Measurements from ENCODE around the gene KIAA0408. TPM values are rescaled to one million over a fixed set of nuclear protein-coding genes. Genes with fewer than 3 reads are reported as not detected.

Gene KIAA0408
- polyA plus RNA-seq, 1 of the 3 experiments (the other 2 are of a cell fraction): 4.0 TPM

- TF ChIP-seq USF2 (IDR thresholded peaks at IDR 0.05; ENCODE audit: borderline replicate concordance, low read depth, low read length): no peak
- no peak for TF ChIP-seq MAX (IDR thresholded peaks at IDR 0.05; ENCODE audit: low read depth)
- TF ChIP-seq MXI1 (IDR thresholded peaks at IDR 0.05; ENCODE audit: low read depth, low read length): no peak
- TF ChIP-seq TAF1 (IDR thresholded peaks at IDR 0.05; ENCODE audit: borderline replicate concordance, low read depth, low read length): no peak
- no peak for TF ChIP-seq EP300 (IDR thresholded peaks at IDR 0.05; ENCODE audit: borderline replicate concordance in 1 of 2, low read depth in 1 of 2, low read length in 1 of 2)
- TF ChIP-seq RFX5 (IDR thresholded peaks at IDR 0.05; ENCODE audit: low read length): no peak
Measured at GRCh38 chr6:127486934-127487333, 27.7 kb upstream of the KIAA0408 start (continued).

GRCh38 chr6:127484212-127484863 lies 25.1 kb upstream of the KIAA0408 start:
- CTCF ChIA-PET: interaction anchor here (1.5 to 5.0 kb wide), 3 partner anchors 19 to 32 kb away, joined by 3 to 26 read pairs (median 10); no protein-coding TSS in a partner anchor
- Histone ChIP-seq H2AFZ (ENCODE audit: low read depth) (no peak overlapping the region), H3F3A (replicated peaks; ENCODE audit: insufficient read depth) (peaks cover 24% of the 10 kb centered on the region), H3K9ac (no peak overlapping the region), H3K27ac (ENCODE audit: low read depth in 2 of 2, low read length in 1 of 2) (peak overlapping the region in 1 of 2 experiments; percentile 66; a peak in 2 of 4 replicates), H3K9me3 (no peaks in the 10 kb centered on the region), H3K79me2 (ENCODE audit: insufficient read depth) (no peaks in the 10 kb centered on the region), H3K4me3 (ENCODE audit: low read depth in 2 of 2, low read length in 1 of 2) (peak overlapping the region in 1 of 2 experiments; percentile 21; a peak in 1 of 4 replicates), H3K4me2 (peak overlapping the region; percentile 22), H3K4me1 (ENCODE audit: control insufficient read depth in 1 of 2, insufficient read depth in 2 of 2, low read depth in 1 of 2, low read length in 1 of 2) (peaks cover 0 to 13% of the 10 kb centered on the region in 2 experiments; a peak in 1 of 4 replicates), H4K20me1 (ENCODE audit: insufficient read depth) (no peaks in the 10 kb centered on the region), H3K27me3 (ENCODE audit: insufficient read depth) (no peaks in the 10 kb centered on the region), H3K36me3 (replicated peaks in 1 of 2; ENCODE audit: control insufficient read depth in 1 of 2, insufficient read depth in 2 of 2, low read length in 1 of 2) (peaks cover 5 to 29% of the 10 kb centered on the region in 2 experiments), H3K9me2 (no peaks in the 10 kb centered on the region)
- TF ChIP-seq USF1 (IDR thresholded peaks at IDR 0.05; ENCODE audit: borderline replicate concordance, low read depth): peak; percentile 33; the same call in 1 of the 2 replicates
- TF ChIP-seq JUND (IDR thresholded peaks at IDR 0.05): no peak
- TF ChIP-seq CTCF (IDR thresholded peaks at IDR 0.05): no peak
- WGBS (ENCODE audit: low lambda C conversion rate): 51% methylated on average over 3 of the region's 3 CpGs
- POLR2A ChIA-PET: no interaction called here
- no peak for DNase-seq

Measured in SK-N-SH (cell line).